HepG2 (cell line): ENCODE results near the gene CHAF1A. TPM values are rescaled to one million over a fixed set of nuclear protein-coding genes. Genes with fewer than 3 reads are reported as not detected.
A peak's percentile ranks its signal among the peaks of the same experiment; 100 is the strongest.

Experiments
- CBFB ChIP-seq: sonication (generic); formaldehyde crosslinking; IDR thresholded peaks from 2 replicates; pipeline ENCODE4 v1.4.0; 2020; ENCODE audit warnings: missing genetic modification reagents
- GPN1 ChIP-seq: sonication (generic); formaldehyde crosslinking; IDR thresholded peaks from 2 replicates; pipeline ENCODE4 v1.5.1; 2020; ENCODE audit warnings: missing genetic modification reagents, borderline replicate concordance
- GTF3A ChIP-seq: sonication (generic); formaldehyde crosslinking; conservative IDR thresholded peaks from 2 replicates; pipeline ENCODE4 v1.4.0; 2020; ENCODE audit warnings: mild to moderate bottlenecking, missing genetic modification reagents
- KDM4B ChIP-seq: sonication (generic); formaldehyde crosslinking; IDR thresholded peaks from 2 replicates; pipeline ENCODE4 v1.4.0; 2020; ENCODE audit warnings: missing genetic modification reagents
- MIER2 ChIP-seq: IDR thresholded peaks from 2 replicates; pipeline ENCODE4 v1.6.1; 2016; ENCODE audit warnings: missing biosample characterization, missing genetic modification reagents
- MYC ChIP-seq: sonication (generic); formaldehyde crosslinking; IDR thresholded peaks from 2 replicates; pipeline ENCODE4 v1.9.0; 2021; ENCODE audit warnings: missing genetic modification reagents, borderline replicate concordance
- NFIC ChIP-seq: IDR thresholded peaks from 2 replicates; pipeline ENCODE4 v1.6.1; 2012; ENCODE audit warnings: mild to moderate bottlenecking, low read length, inconsistent platforms
- NPAS2 ChIP-seq: sonication (generic); formaldehyde crosslinking; IDR thresholded peaks from 2 replicates; pipeline ENCODE4 v1.8.0; 2022; ENCODE audit warnings: mild to moderate bottlenecking, missing genetic modification reagents, borderline replicate concordance
- POGZ ChIP-seq: sonication (generic); formaldehyde crosslinking; IDR thresholded peaks from 2 replicates; pipeline ENCODE4 v1.4.0; 2020; ENCODE audit warnings: mild to moderate bottlenecking, missing genetic modification reagents
- SP140L ChIP-seq: sonication (generic); formaldehyde crosslinking; IDR thresholded peaks from 2 replicates; pipeline ENCODE4 v1.4.0; 2020; ENCODE audit warnings: missing genetic modification reagents, borderline replicate concordance
- ZFP1 ChIP-seq: IDR thresholded peaks from 2 replicates; pipeline ENCODE4 v1.6.1; 2016
- ZFP36L1 ChIP-seq: sonication (generic); formaldehyde crosslinking; IDR thresholded peaks from 2 replicates; pipeline ENCODE4 v1.8.0; 2022; ENCODE audit warnings: mild to moderate bottlenecking, missing genetic modification reagents, moderate library complexity
- ZFP36L2 ChIP-seq: sonication (generic); formaldehyde crosslinking; IDR thresholded peaks from 2 replicates; pipeline ENCODE4 v1.4.0; 2020; ENCODE audit warnings: missing genetic modification reagents
- ZNF230 ChIP-seq: sonication (generic); formaldehyde crosslinking; IDR thresholded peaks from 2 replicates; pipeline ENCODE4 v1.4.0; 2020; ENCODE audit warnings: mild to moderate bottlenecking, missing genetic modification reagents
- ZNF569 ChIP-seq: sonication (generic); formaldehyde crosslinking; IDR thresholded peaks from 2 replicates; pipeline ENCODE4 v1.5.0; 2020; ENCODE audit warnings: mild to moderate bottlenecking, missing genetic modification reagents, moderate library complexity, borderline replicate concordance
- ZNF776 ChIP-seq: sonication (generic); formaldehyde crosslinking; IDR thresholded peaks from 2 replicates; pipeline ENCODE4 v1.4.0; 2020; ENCODE audit warnings: mild to moderate bottlenecking, missing genetic modification reagents
- ZSCAN21 ChIP-seq: sonication (generic); formaldehyde crosslinking; IDR thresholded peaks from 2 replicates; pipeline ENCODE4 v1.8.0; 2022; ENCODE audit warnings: mild to moderate bottlenecking, missing genetic modification reagents, moderate library complexity, borderline replicate concordance
- ZSCAN31 ChIP-seq: sonication (generic); formaldehyde crosslinking; IDR thresholded peaks from 2 replicates; pipeline ENCODE4 v1.5.0; 2020; ENCODE audit warnings: low read depth, mild to moderate bottlenecking, missing genetic modification reagents
- polyA plus RNA-seq, 8 experiments: library from polyadenylated mRNA; depleted of rRNA in 3 of 8; stranded (reverse) in 7 of 8; unstranded in 1 of 8; fragments of >200 nt; fragmentation: Illumina TruSeq in 4 of 8; extraction: Trizol in 4 of 8; gene quantifications; 2 replicates each; pipeline versions ENCODE4 v1.2.1 to v1.2.3, GENCODE V29; 2011 to 2016; ENCODE audit warnings: low read depth in 4 of 8, missing spikeins in 1 of 8, mixed read lengths in 1 of 8; ENCODE audit not compliant: insufficient read depth in 1 of 8
- total RNA-seq, 5 experiments: library from RNA; depleted of rRNA; stranded (reverse); fragments of >200 nt; fragmentation: Illumina TruSeq; extraction: Trizol; gene quantifications; 2 replicates each; pipeline ENCODE4 v1.2.3, GENCODE V29; 2016; ENCODE audit warnings: low read depth in 1 of 5
- TF ChIP-seq, protein P1 (sequence below): sonication (generic); formaldehyde crosslinking; IDR thresholded peaks from 2 replicates; pipeline ENCODE4 v1.5.1; 2020; ENCODE audit warnings: mild to moderate bottlenecking, missing genetic modification reagents, moderate library complexity
- TF ChIP-seq, protein P2 (sequence below): sonication (generic); formaldehyde crosslinking; IDR thresholded peaks from 2 replicates; pipeline ENCODE4 v1.4.0; 2020; ENCODE audit warnings: missing genetic modification reagents
- TF ChIP-seq, protein P3 (sequence below): sonication (generic); formaldehyde crosslinking; IDR thresholded peaks from 2 replicates; pipeline ENCODE4 v1.5.0; 2020; ENCODE audit warnings: missing genetic modification reagents
- TF ChIP-seq, protein P4 (sequence below): sonication (generic); formaldehyde crosslinking; IDR thresholded peaks from 2 replicates; pipeline ENCODE4 v1.8.1; 2023; ENCODE audit warnings: mild to moderate bottlenecking, missing genetic modification reagents
- TF ChIP-seq, protein P5 (sequence below): sonication (generic); formaldehyde crosslinking; conservative IDR thresholded peaks from 2 replicates; pipeline ENCODE4 v1.4.0; 2020; ENCODE audit warnings: missing genetic modification reagents

The CHAF1A gene
- total and polyA plus RNA-seq, 2 of the 13 experiments (the other 11 are each of a cell fraction or from before 2014, with no cell fraction given): 11.0 to 34.8 TPM

DNA sequence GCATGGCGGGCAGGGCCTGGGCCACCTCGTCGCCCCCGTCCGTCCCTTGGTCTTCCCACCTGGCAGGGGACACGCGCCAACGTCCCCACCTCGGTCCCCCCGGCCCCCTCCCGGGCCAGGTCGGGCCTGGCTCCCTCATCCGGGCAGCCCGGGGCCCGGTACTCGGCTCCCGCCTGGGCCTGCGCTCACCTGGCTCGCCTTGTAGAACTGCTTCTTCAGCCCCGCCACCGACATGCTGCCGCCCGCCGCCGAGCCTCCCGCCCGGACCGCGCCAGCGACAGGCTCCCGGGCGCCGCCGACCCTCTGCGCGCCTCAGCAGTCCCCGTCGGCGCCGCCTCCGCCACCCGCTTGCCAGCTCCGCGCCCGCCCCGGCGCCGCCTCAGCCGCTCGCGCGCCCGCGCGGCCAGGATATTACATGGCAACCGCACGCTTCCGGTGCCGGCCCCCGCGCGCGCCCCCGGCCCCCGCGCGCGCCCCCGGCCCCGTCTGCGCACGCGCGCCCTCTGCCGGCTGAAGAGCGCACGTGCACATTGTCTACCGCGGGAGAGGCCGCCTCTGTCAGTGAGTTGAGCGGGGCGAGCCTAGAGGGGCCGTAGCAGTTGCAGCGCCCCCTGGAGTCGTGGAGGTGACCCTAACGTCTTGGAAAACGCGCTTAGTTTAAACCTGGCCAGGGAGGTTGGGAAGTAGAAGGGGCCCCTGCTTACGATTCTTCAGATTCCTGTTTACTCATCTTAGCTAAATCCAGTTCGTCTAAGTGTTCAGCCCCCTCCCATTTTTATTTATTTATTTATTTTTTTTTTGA is 2.1 kb upstream of the CHAF1A start, which contains the start of gene SH3GL1 (continued):
- TF ChIP-seq, protein P1, sequence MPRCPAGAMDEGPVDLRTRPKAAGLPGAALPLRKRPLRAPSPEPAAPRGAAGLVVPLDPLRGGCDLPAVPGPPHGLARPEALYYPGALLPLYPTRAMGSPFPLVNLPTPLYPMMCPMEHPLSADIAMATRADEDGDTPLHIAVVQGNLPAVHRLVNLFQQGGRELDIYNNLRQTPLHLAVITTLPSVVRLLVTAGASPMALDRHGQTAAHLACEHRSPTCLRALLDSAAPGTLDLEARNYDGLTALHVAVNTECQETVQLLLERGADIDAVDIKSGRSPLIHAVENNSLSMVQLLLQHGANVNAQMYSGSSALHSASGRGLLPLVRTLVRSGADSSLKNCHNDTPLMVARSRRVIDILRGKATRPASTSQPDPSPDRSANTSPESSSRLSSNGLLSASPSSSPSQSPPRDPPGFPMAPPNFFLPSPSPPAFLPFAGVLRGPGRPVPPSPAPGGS (CRISPR knock-in tag): no peak; the same call in 1 of the 2 replicates
- peak; percentile 89 for TF ChIP-seq ZFP36L1 (CRISPR knock-in tag)
- TF ChIP-seq GPN1: no peak
- peak; percentile 79; the same call in 1 of the 2 replicates for TF ChIP-seq CBFB (CRISPR knock-in tag)
- TF ChIP-seq, protein P2, sequence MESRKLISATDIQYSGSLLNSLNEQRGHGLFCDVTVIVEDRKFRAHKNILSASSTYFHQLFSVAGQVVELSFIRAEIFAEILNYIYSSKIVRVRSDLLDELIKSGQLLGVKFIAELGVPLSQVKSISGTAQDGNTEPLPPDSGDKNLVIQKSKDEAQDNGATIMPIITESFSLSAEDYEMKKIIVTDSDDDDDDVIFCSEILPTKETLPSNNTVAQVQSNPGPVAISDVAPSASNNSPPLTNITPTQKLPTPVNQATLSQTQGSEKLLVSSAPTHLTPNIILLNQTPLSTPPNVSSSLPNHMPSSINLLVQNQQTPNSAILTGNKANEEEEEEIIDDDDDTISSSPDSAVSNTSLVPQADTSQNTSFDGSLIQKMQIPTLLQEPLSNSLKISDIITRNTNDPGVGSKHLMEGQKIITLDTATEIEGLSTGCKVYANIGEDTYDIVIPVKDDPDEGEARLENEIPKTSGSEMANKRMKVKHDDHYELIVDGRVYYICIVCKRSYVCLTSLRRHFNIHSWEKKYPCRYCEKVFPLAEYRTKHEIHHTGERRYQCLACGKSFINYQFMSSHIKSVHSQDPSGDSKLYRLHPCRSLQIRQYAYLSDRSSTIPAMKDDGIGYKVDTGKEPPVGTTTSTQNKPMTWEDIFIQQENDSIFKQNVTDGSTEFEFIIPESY (CRISPR knock-in tag): peak; percentile 94
- TF ChIP-seq ZFP1: peak; percentile 59; the same call in 1 of the 2 replicates
- no peak; the same call in 1 of the 2 replicates for TF ChIP-seq ZSCAN31 (CRISPR knock-in tag)
- TF ChIP-seq KDM4B: peak; percentile 88
- no peak for TF ChIP-seq ZNF776 (CRISPR knock-in tag)
- TF ChIP-seq, protein P3, sequence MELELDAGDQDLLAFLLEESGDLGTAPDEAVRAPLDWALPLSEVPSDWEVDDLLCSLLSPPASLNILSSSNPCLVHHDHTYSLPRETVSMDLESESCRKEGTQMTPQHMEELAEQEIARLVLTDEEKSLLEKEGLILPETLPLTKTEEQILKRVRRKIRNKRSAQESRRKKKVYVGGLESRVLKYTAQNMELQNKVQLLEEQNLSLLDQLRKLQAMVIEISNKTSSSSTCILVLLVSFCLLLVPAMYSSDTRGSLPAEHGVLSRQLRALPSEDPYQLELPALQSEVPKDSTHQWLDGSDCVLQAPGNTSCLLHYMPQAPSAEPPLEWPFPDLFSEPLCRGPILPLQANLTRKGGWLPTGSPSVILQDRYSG (CRISPR knock-in tag): no peak
- no peak for TF ChIP-seq ZNF230 (CRISPR knock-in tag)
- 0 out of 2 replicates have a peak, but pooled peaks have one; percentile 50 for TF ChIP-seq MIER2 (CRISPR knock-in tag)
- TF ChIP-seq SP140L (CRISPR knock-in tag): no peak
- peak; percentile 91 for TF ChIP-seq ZSCAN21
- TF ChIP-seq MYC: peak; percentile 80; the same call in 1 of the 2 replicates
- peak; percentile 89 for TF ChIP-seq POGZ (CRISPR knock-in tag)
- TF ChIP-seq, protein P4, sequence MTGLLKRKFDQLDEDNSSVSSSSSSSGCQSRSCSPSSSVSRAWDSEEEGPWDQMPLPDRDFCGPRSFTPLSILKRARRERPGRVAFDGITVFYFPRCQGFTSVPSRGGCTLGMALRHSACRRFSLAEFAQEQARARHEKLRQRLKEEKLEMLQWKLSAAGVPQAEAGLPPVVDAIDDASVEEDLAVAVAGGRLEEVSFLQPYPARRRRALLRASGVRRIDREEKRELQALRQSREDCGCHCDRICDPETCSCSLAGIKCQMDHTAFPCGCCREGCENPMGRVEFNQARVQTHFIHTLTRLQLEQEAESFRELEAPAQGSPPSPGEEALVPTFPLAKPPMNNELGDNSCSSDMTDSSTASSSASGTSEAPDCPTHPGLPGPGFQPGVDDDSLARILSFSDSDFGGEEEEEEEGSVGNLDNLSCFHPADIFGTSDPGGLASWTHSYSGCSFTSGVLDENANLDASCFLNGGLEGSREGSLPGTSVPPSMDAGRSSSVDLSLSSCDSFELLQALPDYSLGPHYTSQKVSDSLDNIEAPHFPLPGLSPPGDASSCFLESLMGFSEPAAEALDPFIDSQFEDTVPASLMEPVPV (CRISPR knock-in tag): 0 out of 2 replicates have a peak, but pooled peaks have one; percentile 9
- TF ChIP-seq GTF3A (CRISPR knock-in tag): no peak
- no peak for TF ChIP-seq NFIC
- no peak for TF ChIP-seq NPAS2 (CRISPR knock-in tag)
- TF ChIP-seq, protein P5, sequence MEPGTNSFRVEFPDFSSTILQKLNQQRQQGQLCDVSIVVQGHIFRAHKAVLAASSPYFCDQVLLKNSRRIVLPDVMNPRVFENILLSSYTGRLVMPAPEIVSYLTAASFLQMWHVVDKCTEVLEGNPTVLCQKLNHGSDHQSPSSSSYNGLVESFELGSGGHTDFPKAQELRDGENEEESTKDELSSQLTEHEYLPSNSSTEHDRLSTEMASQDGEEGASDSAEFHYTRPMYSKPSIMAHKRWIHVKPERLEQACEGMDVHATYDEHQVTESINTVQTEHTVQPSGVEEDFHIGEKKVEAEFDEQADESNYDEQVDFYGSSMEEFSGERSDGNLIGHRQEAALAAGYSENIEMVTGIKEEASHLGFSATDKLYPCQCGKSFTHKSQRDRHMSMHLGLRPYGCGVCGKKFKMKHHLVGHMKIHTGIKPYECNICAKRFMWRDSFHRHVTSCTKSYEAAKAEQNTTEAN (CRISPR knock-in tag): no peak
- no peak for TF ChIP-seq ZNF569 (CRISPR knock-in tag)
- no peak for TF ChIP-seq ZFP36L2 (CRISPR knock-in tag)
